SK-N-SH (cell line): ENCODE data around the gene SUPT20H.

ENCODE experiments used
- EP300 ChIP-seq, 2 experiments: IDR thresholded peaks; 2 replicates each; pipeline versions ENCODE4 v1.4.0 to v1.6.1; 2012; ENCODE audit warnings: borderline replicate concordance in 1 of 2, low read depth in 1 of 2, low read length in 1 of 2
- POLR2AphosphoS5 ChIP-seq: IDR thresholded peaks from 2 replicates; pipeline ENCODE4 v1.6.1; 2012; ENCODE audit warnings: low read depth, low read length
- RAD21 ChIP-seq: IDR thresholded peaks from 2 replicates; pipeline ENCODE4 v1.6.1; 2012; ENCODE audit warnings: mild to moderate bottlenecking, low read length
- SIN3A ChIP-seq: IDR thresholded peaks from 2 replicates; pipeline ENCODE4 v1.6.1; 2012; ENCODE audit warnings: low read depth, mild to moderate bottlenecking, low read length, moderate library complexity, borderline replicate concordance
- TEAD4 ChIP-seq: IDR thresholded peaks from 2 replicates; pipeline ENCODE4 v1.4.0; 2012; ENCODE audit warnings: mild to moderate bottlenecking, borderline replicate concordance; ENCODE audit not compliant: insufficient read depth
- USF2 ChIP-seq: fragments of 150-350 bp; IDR thresholded peaks from 2 replicates; pipeline ENCODE4 v1.6.1; 2017; ENCODE audit warnings: antibody characterized with exemption, low read length, low read depth, borderline replicate concordance

GRCh38 chr13:37026771-37027170 is 32.7 kb downstream of the SUPT20H start:
- TF ChIP-seq SIN3A = no peak
- no peak for TF ChIP-seq TEAD4
- no peak for TF ChIP-seq RAD21
- no peak for TF ChIP-seq EP300 (IDR thresholded peaks at IDR 0.05; ENCODE audit: borderline replicate concordance in 1 of 2, low read depth in 1 of 2, low read length in 1 of 2)
- no peak for TF ChIP-seq USF2
- no peak for TF ChIP-seq POLR2AphosphoS5
